ENCODE results near the gene ADAT2.

Gene ADAT2

GRCh38 chr6:143410859-143411270 is 39.6 kb downstream of the ADAT2 start:
- Histone ChIP-seq H3K9me3 (ENCODE audit: severe bottlenecking) (no peaks in the 10 kb centered on the region), H3K27me3 (ENCODE audit: insufficient read depth, poor library complexity, severe bottlenecking) (no peaks in the 10 kb centered on the region), H3K4me1 (ENCODE audit: insufficient read depth, poor library complexity, severe bottlenecking) (peaks cover 26% of the 10 kb centered on the region), H3K4me3 (ENCODE audit: severe bottlenecking) (no peak overlapping the region), H3K27ac (ENCODE audit: poor library complexity, severe bottlenecking) (peak overlapping the region; percentile 89), H3K36me3 (ENCODE audit: low read depth) (no peaks in the 10 kb centered on the region)
- ATAC-seq (ENCODE audit: low read depth) (peak; percentile 86), DNase-seq (ENCODE audit: low spot score) (no peak)
- TF ChIP-seq CTCF (IDR thresholded peaks at IDR 0.05; ENCODE audit: poor library complexity, severe bottlenecking): no peak

GRCh38 chr6:143408787-143409162 is 41.7 kb downstream of the ADAT2 start:
- Histone ChIP-seq H3K4me3 (ENCODE audit: severe bottlenecking) (no peak overlapping the region), H3K27me3 (ENCODE audit: insufficient read depth, poor library complexity, severe bottlenecking) (no peaks in the 10 kb centered on the region), H3K36me3 (ENCODE audit: low read depth) (no peaks in the 10 kb centered on the region), H3K9me3 (ENCODE audit: severe bottlenecking) (no peaks in the 10 kb centered on the region), H3K27ac (ENCODE audit: poor library complexity, severe bottlenecking) (peak overlapping the region; percentile 89), H3K4me1 (ENCODE audit: insufficient read depth, poor library complexity, severe bottlenecking) (peaks cover 33% of the 10 kb centered on the region)
- ATAC-seq (ENCODE audit: low read depth) (no peak), DNase-seq (ENCODE audit: low spot score) (no peak)
- TF ChIP-seq CTCF (IDR thresholded peaks at IDR 0.05; ENCODE audit: poor library complexity, severe bottlenecking): no peak

GRCh38 chr6:143408151-143408786 is 42.2 kb downstream of the ADAT2 start:
- no peak overlapping the region for H3K4me3 ChIP-seq (ENCODE audit: severe bottlenecking)
- H3K36me3 ChIP-seq (ENCODE audit: low read depth): no peaks in the 10 kb centered on the region
- no peak for TF ChIP-seq CTCF (IDR thresholded peaks at IDR 0.05; ENCODE audit: poor library complexity, severe bottlenecking)
- H3K4me1 ChIP-seq (ENCODE audit: insufficient read depth, poor library complexity, severe bottlenecking): peaks cover 33% of the 10 kb centered on the region
- ATAC-seq (ENCODE audit: low read depth) (no peak), DNase-seq (ENCODE audit: low spot score) (no peak)
- no peaks in the 10 kb centered on the region for H3K9me3 ChIP-seq (ENCODE audit: severe bottlenecking)
- H3K27me3 ChIP-seq (ENCODE audit: insufficient read depth, poor library complexity, severe bottlenecking): no peaks in the 10 kb centered on the region
- peak overlapping the region; percentile 89 for H3K27ac ChIP-seq (ENCODE audit: poor library complexity, severe bottlenecking)

- H3K9me3 ChIP-seq (ENCODE audit: severe bottlenecking): no peaks in the 10 kb centered on the region
- no peak for TF ChIP-seq CTCF (IDR thresholded peaks at IDR 0.05; ENCODE audit: poor library complexity, severe bottlenecking)
Measured at GRCh38 chr6:143406673-143407072, 43.8 kb downstream of the ADAT2 start.

GRCh38 chr6:143405373-143406154 is 44.9 kb downstream of the ADAT2 start:
- TF ChIP-seq CTCF (IDR thresholded peaks at IDR 0.05; ENCODE audit: poor library complexity, severe bottlenecking): no peak

More at GRCh38 chr6:143406673-143407072, 43.8 kb downstream of the ADAT2 start:
- Histone ChIP-seq H3K27me3 (ENCODE audit: insufficient read depth, poor library complexity, severe bottlenecking) (no peaks in the 10 kb centered on the region), H3K4me3 (ENCODE audit: severe bottlenecking) (no peak overlapping the region), H3K4me1 (ENCODE audit: insufficient read depth, poor library complexity, severe bottlenecking) (peaks cover 39% of the 10 kb centered on the region), H3K36me3 (ENCODE audit: low read depth) (no peaks in the 10 kb centered on the region), H3K27ac (ENCODE audit: poor library complexity, severe bottlenecking) (peak overlapping the region; percentile 46)
- DNase-seq (ENCODE audit: low spot score) (no peak), ATAC-seq (ENCODE audit: low read depth) (no peak)

More at GRCh38 chr6:143405373-143406154, 44.9 kb downstream of the ADAT2 start:
- H3K4me3 ChIP-seq (ENCODE audit: severe bottlenecking): no peak overlapping the region
- ATAC-seq (ENCODE audit: low read depth): peak; percentile 63
- H3K9me3 ChIP-seq (ENCODE audit: severe bottlenecking): no peaks in the 10 kb centered on the region
- no peak for DNase-seq (ENCODE audit: low spot score)
- no peaks in the 10 kb centered on the region for H3K27me3 ChIP-seq (ENCODE audit: insufficient read depth, poor library complexity, severe bottlenecking)
- H3K4me1 ChIP-seq (ENCODE audit: insufficient read depth, poor library complexity, severe bottlenecking): peaks cover 43% of the 10 kb centered on the region
- no peaks in the 10 kb centered on the region for H3K36me3 ChIP-seq (ENCODE audit: low read depth)
- H3K27ac ChIP-seq (ENCODE audit: poor library complexity, severe bottlenecking): peak overlapping the region; percentile 46

Data from RWPE2 (cell line).